ENCODE data around the gene SHE.

- no peak for TF ChIP-seq CTCF (IDR thresholded peaks at IDR 0.05; ENCODE audit: control extremely low read depth in 1 of 3, insufficient read depth in 1 of 3, low read depth in 1 of 3, low read length in 3 of 3)
- TF ChIP-seq KDM1A (IDR thresholded peaks at IDR 0.05; ENCODE audit: borderline replicate concordance, low read length) = no peak
- no peak for TF ChIP-seq YY1 (IDR thresholded peaks at IDR 0.05; ENCODE audit: low read depth, low read length)
- no peak for TF ChIP-seq POLR2A (IDR thresholded peaks at IDR 0.05; ENCODE audit: control extremely low read depth in 1 of 2, low read depth in 2 of 2, low read length in 2 of 2)
These were observed 38.7 kb downstream of the SHE start for GRCh38 chr1:154463512-154463990.

Measured in H1 (cell line).